ENCODE results near the gene SPDYE4.

The SPDYE4 gene

GRCh38 chr17:8754890-8755289 lies 3.5 kb downstream of the SPDYE4 start:
- Mint-ChIP-seq H3K4me1 (no peaks in the 10 kb centered on the region), H3K27me3 (ENCODE audit: low read depth) (peaks cover 40% of the 10 kb centered on the region), H3K27ac (no peak overlapping the region), H3K9me3 (no peaks in the 10 kb centered on the region), H3K4me3 (no peak overlapping the region), H3K36me3 (ENCODE audit: low read depth) (no peaks in the 10 kb centered on the region)
- no peak for TF ChIP-seq CTCF (IDR thresholded peaks at IDR 0.05; ENCODE audit: unreplicated experiment in 3 of 3)

GRCh38 chr17:8753976-8754440 lies 4.3 kb downstream of the SPDYE4 start:
- no peak overlapping the region for H3K27ac Mint-ChIP-seq
- no peaks in the 10 kb centered on the region for H3K4me1 Mint-ChIP-seq
- H3K27me3 Mint-ChIP-seq (ENCODE audit: low read depth), result peaks cover 40% of the 10 kb centered on the region
- no peaks in the 10 kb centered on the region for H3K9me3 Mint-ChIP-seq
- TF ChIP-seq CTCF (IDR thresholded peaks at IDR 0.05; ENCODE audit: unreplicated experiment in 3 of 3), result no peak
- no peak overlapping the region for H3K4me3 Mint-ChIP-seq
- H3K36me3 Mint-ChIP-seq (ENCODE audit: low read depth), result no peaks in the 10 kb centered on the region

- Mint-ChIP-seq H3K9me3 (no peaks in the 10 kb centered on the region), H3K4me1 (no peaks in the 10 kb centered on the region)
Measured at GRCh38 chr17:8753136-8753975, 5.0 kb downstream of the SPDYE4 start.

GRCh38 chr17:8749616-8750015 lies 8.7 kb downstream of the SPDYE4 start:
- no peaks in the 10 kb centered on the region for H3K4me1 Mint-ChIP-seq
- no peak overlapping the region for H3K4me3 Mint-ChIP-seq
- no peak for TF ChIP-seq CTCF (IDR thresholded peaks at IDR 0.05; ENCODE audit: unreplicated experiment in 3 of 3)
- peaks cover 16% of the 10 kb centered on the region for H3K27me3 Mint-ChIP-seq (ENCODE audit: low read depth)
- H3K9me3 Mint-ChIP-seq, result no peaks in the 10 kb centered on the region
- peak overlapping the region in 1 of 3 experiments; percentile 6 for H3K27ac Mint-ChIP-seq
- H3K36me3 Mint-ChIP-seq (ENCODE audit: low read depth), result no peaks in the 10 kb centered on the region

More at GRCh38 chr17:8753136-8753975, 5.0 kb downstream of the SPDYE4 start:
- Mint-ChIP-seq H3K27ac (no peak overlapping the region), H3K27me3 (ENCODE audit: low read depth) (peaks cover 35% of the 10 kb centered on the region), H3K36me3 (ENCODE audit: low read depth) (no peaks in the 10 kb centered on the region), H3K4me3 (no peak overlapping the region)
- no peak for TF ChIP-seq CTCF (IDR thresholded peaks at IDR 0.05; ENCODE audit: unreplicated experiment in 3 of 3)

- Mint-ChIP-seq H3K36me3 (ENCODE audit: low read depth) (no peaks in the 10 kb centered on the region), H3K27ac (peak overlapping the region in 1 of 3 experiments; percentile 61), H3K9me3 (no peaks in the 10 kb centered on the region), H3K4me1 (peaks cover 8% of the 10 kb centered on the region), H3K4me3 (no peak overlapping the region), H3K27me3 (ENCODE audit: low read depth) (peaks cover 10% of the 10 kb centered on the region)
- TF ChIP-seq CTCF (IDR thresholded peaks at IDR 0.05; ENCODE audit: unreplicated experiment in 3 of 3), result no peak
Measured at GRCh38 chr17:8747742-8748141, 10.6 kb downstream of the SPDYE4 start.
